Stimulated activated memory B cell treated with anti-CD40 and anti-IgM and Interleukin-4, amounts not matched to agents 10 μg/mL and 1 μg/mL and 100 μg/mL, for 72 hours (primary cell): ENCODE measurements around the gene ZNF33A.
"Not testable (repeated sequence)": the region's sequence is repeated elsewhere in the genome, so short reads cannot be mapped to it uniquely, and the experiment has no call there.

Source experiments
- ATAC-seq: fragments of 150-1000 bp; cut with Tn5 transposase; 2 replicates; pipeline ENCODE4 v1.10.0; 2021
- H3K27ac Mint-ChIP-seq: one replicate; pipeline ENCODE4 v1.8.0; 2022; ENCODE audit warnings: mild to moderate bottlenecking, mixed read lengths
- H3K27me3 Mint-ChIP-seq: one replicate; pipeline ENCODE4 v1.8.0; 2022; ENCODE audit warnings: mixed read lengths
- H3K36me3 Mint-ChIP-seq: one replicate; pipeline ENCODE4 v1.8.0; 2022; ENCODE audit warnings: mixed read lengths
- H3K4me1 Mint-ChIP-seq: one replicate; pipeline ENCODE4 v1.8.0; 2022; ENCODE audit warnings: mixed read lengths
- H3K4me3 Mint-ChIP-seq: one replicate; pipeline ENCODE4 v1.8.0; 2022; ENCODE audit warnings: mild to moderate bottlenecking, moderate library complexity, mixed read lengths
- H3K9me3 Mint-ChIP-seq: one replicate; pipeline ENCODE4 v1.8.0; 2022; ENCODE audit warnings: mixed read lengths

The ZNF33A gene

GRCh38 chr10:38019124-38019523 is 8.6 kb downstream of the ZNF33A start:
- H3K9me3 Mint-ChIP-seq, ATAC-seq, H3K4me3 Mint-ChIP-seq, H3K27me3 Mint-ChIP-seq: not testable (repeated sequence)
- peaks cover 91% of the 10 kb centered on the region for H3K36me3 Mint-ChIP-seq
- peaks cover 19% of the 10 kb centered on the region for H3K4me1 Mint-ChIP-seq
- peak overlapping the region; percentile 12 for H3K27ac Mint-ChIP-seq

DNA sequence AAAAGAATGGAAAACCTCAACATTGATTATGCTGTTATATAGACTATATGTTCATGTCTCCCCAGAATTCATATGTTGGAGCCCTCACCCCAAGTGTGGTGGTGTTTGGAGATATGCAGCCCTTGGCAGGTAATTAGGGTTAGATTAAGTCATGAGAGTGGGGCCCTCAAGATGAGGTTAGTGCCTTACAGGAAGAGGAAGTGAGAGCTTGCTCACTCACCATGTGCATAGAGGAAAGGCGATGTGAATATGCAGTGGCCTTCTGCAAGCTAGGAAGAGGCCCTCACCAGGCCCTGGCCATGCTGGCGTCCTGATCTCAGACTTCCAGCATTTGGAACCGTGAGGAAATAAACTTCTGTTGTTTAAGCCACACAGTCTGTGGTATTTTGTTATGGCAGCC is 14.8 kb downstream of the ZNF33A start:
- Mint-ChIP-seq H3K27me3 (no peaks in the 10 kb centered on the region), H3K27ac (peak overlapping the region; percentile 43), H3K9me3 (peaks cover 5% of the 10 kb centered on the region), H3K4me3 (no peak overlapping the region), H3K4me1 (peaks cover 31% of the 10 kb centered on the region), H3K36me3 (peaks cover 82% of the 10 kb centered on the region)
- peak; percentile 74 for ATAC-seq

DNA sequence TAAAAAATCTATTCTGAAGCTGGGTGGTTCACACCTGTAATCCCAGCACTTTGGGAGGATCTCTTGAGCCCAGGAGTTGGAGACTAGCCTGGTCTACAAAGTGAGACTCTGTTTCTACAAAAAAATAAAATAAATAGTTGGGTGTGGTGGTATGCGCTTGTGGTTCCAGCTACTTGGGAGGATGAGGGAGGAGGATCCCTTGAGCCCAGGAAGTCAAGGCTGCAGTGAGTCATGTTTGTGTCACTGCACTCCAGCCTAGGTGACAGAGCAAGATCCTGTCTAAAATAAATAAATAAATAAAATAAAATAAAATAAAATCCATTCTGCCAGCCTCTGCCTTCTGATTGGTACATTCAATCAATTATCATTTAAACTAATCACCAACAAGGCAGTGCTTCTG is 17.5 kb downstream of the ZNF33A start:
- Mint-ChIP-seq H3K9me3 (peaks cover 5% of the 10 kb centered on the region), H3K27me3 (no peaks in the 10 kb centered on the region), H3K4me1 (peaks cover 31% of the 10 kb centered on the region), H3K4me3 (no peak overlapping the region), H3K36me3 (peaks cover 79% of the 10 kb centered on the region), H3K27ac (no peak overlapping the region)
- no peak for ATAC-seq

DNA sequence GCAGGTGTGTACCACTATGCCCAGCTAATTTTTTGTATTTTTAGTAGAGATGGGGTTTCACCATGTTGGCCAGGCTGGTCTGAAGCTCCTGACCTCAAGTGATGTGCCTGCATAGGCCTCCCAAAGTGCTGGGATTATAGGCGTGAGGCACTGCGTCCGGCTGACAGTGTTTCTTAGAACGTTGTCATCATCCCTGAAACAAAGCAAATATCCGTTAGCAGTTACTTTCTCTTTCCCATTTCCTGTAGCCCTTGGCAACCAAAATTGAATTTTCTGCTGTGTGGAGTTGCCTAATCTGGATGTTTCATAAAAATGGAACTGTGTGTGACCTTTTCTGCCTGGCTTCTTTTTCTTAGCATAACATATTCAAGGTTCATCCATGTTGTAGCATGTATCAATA is 22.4 kb downstream of the ZNF33A start:
- peaks cover 74% of the 10 kb centered on the region for H3K36me3 Mint-ChIP-seq
- H3K27ac Mint-ChIP-seq, result no peak overlapping the region
- no peak overlapping the region for H3K4me3 Mint-ChIP-seq
- H3K27me3 Mint-ChIP-seq, result no peaks in the 10 kb centered on the region
- no peak for ATAC-seq
- no peaks in the 10 kb centered on the region for H3K9me3 Mint-ChIP-seq
- peaks cover 12% of the 10 kb centered on the region for H3K4me1 Mint-ChIP-seq

DNA sequence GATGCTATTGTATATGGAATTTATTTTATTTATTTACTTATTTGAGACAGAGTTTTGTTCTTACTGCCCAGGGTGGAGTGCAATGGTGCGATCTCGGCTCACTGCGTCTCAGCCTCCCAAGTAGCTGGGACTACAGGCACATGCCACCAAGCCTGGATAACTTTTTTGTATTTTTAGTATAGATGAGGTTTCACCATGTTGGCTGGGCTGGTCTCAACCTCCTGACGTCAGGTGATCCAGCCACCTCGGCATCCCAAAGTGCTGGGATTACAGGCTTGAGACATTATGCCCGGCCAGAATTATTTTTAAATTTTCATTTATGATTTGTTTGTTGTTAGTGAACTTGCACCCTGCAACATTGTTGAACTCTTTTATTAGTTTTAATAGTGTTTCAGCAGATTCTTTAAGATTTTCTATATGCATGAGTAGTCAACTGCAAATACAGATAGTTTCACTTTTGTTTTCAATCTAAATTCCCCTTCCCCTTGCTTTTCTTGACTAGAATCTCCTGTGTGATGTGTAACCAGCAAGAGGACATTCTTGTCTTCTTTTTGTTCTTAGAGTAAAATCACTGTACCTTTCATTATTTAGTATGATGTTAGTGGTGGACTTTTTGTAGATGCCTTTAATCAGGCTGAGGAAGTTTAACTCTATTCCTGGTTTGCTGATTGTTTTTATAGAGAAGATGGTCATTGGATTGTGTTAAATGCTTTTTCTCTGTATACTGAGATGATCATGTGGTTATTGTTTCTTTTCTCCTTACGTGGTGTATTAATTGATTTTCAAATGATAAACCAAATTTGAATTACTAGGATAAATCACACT is 27.8 kb downstream of the ZNF33A start:
- peak overlapping the region; percentile 87 for H3K4me3 Mint-ChIP-seq
- peaks cover 52% of the 10 kb centered on the region for H3K36me3 Mint-ChIP-seq
- H3K9me3 Mint-ChIP-seq, result no peaks in the 10 kb centered on the region
- H3K27ac Mint-ChIP-seq, result peak overlapping the region; percentile 98
- peaks cover 40% of the 10 kb centered on the region for H3K4me1 Mint-ChIP-seq
- H3K27me3 Mint-ChIP-seq, result no peaks in the 10 kb centered on the region
- ATAC-seq, result peak; percentile 87

DNA sequence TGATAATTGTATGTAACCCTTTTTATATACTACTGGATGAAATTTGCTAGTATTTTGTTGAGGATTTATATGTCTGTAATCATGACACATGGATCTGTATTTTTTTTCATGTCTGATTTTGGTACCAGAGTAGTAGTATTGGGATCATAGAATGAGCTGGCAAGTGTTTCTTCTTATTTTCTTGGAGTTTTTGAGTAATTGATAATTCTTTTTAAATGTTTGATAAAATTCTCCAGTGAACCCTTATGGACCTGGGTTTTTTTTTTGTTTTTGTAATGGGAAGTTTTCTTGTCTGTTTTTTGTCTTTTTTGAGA is 28.4 kb downstream of the ZNF33A start:
- H3K4me3 Mint-ChIP-seq, result peak overlapping the region; percentile 87
- H3K27ac Mint-ChIP-seq, result peak overlapping the region; percentile 98
- H3K27me3 Mint-ChIP-seq, result no peaks in the 10 kb centered on the region
- peaks cover 58% of the 10 kb centered on the region for H3K36me3 Mint-ChIP-seq
- H3K9me3 Mint-ChIP-seq, result no peaks in the 10 kb centered on the region
- H3K4me1 Mint-ChIP-seq, result peaks cover 44% of the 10 kb centered on the region
- no peak for ATAC-seq

DNA sequence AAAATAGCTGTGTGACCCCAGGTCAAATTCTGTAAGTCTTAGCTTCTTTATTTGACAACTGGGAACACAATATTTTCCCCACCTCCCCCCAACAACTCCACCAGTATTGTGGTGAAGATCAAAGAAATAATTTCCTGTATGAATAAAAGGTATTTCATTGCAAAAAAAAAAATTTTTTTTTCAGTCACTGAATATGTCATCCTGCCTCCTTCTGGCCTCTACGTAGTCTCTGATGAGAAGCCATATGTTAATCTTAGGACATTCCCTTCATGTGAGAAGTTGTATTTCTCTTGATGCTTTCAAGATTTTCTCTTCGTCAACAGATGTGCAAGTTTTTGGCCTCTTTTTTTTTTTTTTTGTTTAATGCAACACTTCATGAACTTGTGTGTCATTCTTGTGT is 33.0 kb downstream of the ZNF33A start:
- Mint-ChIP-seq H3K27ac (no peak overlapping the region), H3K9me3 (peaks cover 3% of the 10 kb centered on the region), H3K4me1 (peaks cover 32% of the 10 kb centered on the region), H3K36me3 (peaks cover 73% of the 10 kb centered on the region), H3K4me3 (no peak overlapping the region), H3K27me3 (no peaks in the 10 kb centered on the region)
- no peak for ATAC-seq

DNA sequence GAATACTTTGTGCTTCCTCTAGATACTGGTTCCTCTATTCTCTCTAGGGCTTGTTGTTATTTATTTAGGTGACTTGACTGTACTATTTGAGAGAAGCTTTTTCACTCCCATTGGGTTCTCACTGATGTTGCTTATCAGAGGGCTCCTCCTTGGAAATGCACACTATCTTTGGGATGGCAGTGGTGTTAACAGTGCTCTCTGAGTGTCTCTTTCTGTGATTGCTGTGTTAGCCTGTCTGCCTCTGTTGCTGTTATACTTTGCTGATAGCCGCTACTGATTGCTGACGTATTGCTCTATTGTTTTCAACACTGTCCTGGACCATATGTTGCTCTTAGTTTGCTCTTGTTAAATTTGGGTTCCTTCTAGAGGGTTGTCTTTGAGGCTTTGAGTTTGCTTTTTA is 34.7 kb downstream of the ZNF33A start:
- Mint-ChIP-seq H3K9me3 (peaks cover 9% of the 10 kb centered on the region), H3K27me3 (no peaks in the 10 kb centered on the region), H3K4me1 (peaks cover 16% of the 10 kb centered on the region), H3K4me3 (no peak overlapping the region), H3K27ac (no peak overlapping the region), H3K36me3 (peaks cover 80% of the 10 kb centered on the region)
- ATAC-seq, result no peak

- peaks cover 8% of the 10 kb centered on the region for H3K4me1 Mint-ChIP-seq
- H3K9me3 Mint-ChIP-seq, result peaks cover 9% of the 10 kb centered on the region
- H3K36me3 Mint-ChIP-seq, result peaks cover 79% of the 10 kb centered on the region
- no peak overlapping the region for H3K27ac Mint-ChIP-seq
- no peak for ATAC-seq
- no peak overlapping the region for H3K4me3 Mint-ChIP-seq
- H3K27me3 Mint-ChIP-seq, result no peaks in the 10 kb centered on the region
Measured at GRCh38 chr10:38047666-38048065, 37.2 kb downstream of the ZNF33A start.

DNA sequence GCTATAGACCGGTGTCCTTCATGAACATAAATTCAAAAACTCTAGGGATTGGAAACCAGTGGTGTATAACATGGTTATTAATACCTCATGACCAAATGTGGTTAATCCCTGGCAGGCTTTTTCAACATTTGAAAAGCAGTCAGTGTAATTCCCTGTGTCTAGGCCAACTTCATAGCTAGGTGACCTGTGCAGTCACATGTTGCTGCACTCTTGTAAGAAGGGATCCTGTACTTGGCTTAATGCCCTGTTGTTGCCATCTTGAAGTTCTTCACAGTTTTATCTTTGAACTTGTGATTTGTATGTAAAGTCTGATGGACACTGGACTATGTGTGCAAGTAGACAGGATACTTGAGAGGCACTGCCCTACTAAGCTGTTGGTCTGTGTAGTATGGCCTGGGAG is 39.7 kb downstream of the ZNF33A start:
- peaks cover 87% of the 10 kb centered on the region for H3K36me3 Mint-ChIP-seq
- no peak overlapping the region for H3K27ac Mint-ChIP-seq
- ATAC-seq, result no peak
- H3K4me3 Mint-ChIP-seq, result no peak overlapping the region
- H3K9me3 Mint-ChIP-seq, result peaks cover 27% of the 10 kb centered on the region
- H3K4me1 Mint-ChIP-seq, result no peaks in the 10 kb centered on the region
- no peaks in the 10 kb centered on the region for H3K27me3 Mint-ChIP-seq

- Mint-ChIP-seq H3K4me3 (no peak overlapping the region), H3K36me3 (peaks cover 90% of the 10 kb centered on the region), H3K27me3 (no peaks in the 10 kb centered on the region), H3K27ac (no peak overlapping the region), H3K9me3 (peaks cover 33% of the 10 kb centered on the region), H3K4me1 (no peaks in the 10 kb centered on the region)
- no peak for ATAC-seq
Measured at GRCh38 chr10:38054361-38054797, 43.9 kb downstream of the ZNF33A start.

GRCh38 chr10:38055274-38055894 is 44.9 kb downstream of the ZNF33A start:
- peaks cover 37% of the 10 kb centered on the region for H3K9me3 Mint-ChIP-seq
- not testable (repeated sequence) for H3K4me1 Mint-ChIP-seq, H3K4me3 Mint-ChIP-seq, ATAC-seq, H3K27me3 Mint-ChIP-seq, H3K27ac Mint-ChIP-seq
- H3K36me3 Mint-ChIP-seq, result peaks cover 90% of the 10 kb centered on the region

GRCh38 chr10:38069663-38070062 is 59.2 kb downstream of the ZNF33A start:
- not testable (repeated sequence) for H3K4me3 Mint-ChIP-seq, H3K27me3 Mint-ChIP-seq, H3K36me3 Mint-ChIP-seq, H3K27ac Mint-ChIP-seq, ATAC-seq, H3K9me3 Mint-ChIP-seq, H3K4me1 Mint-ChIP-seq

DNA sequence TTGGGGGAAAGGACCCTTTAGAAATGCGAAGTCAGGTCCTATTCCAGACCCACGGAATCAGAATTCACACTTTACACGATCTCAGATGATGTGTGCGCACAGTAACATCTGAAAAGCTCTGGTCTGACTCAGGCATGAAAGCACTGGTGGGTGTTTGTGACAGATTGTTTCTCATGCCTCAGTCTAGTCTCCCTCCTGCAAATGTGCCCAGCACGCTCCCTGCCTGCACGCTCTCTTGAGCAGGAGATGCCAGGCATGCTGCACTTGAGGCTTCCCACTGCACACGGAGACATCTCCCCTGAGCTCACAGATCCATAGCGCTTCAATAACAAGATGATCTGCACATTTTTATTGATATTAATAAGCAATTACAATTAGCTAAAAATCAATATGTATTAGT is 60.0 kb downstream of the ZNF33A start:
- peaks cover 7% of the 10 kb centered on the region for H3K36me3 Mint-ChIP-seq

GRCh38 chr10:38072552-38072951 is 62.1 kb downstream of the ZNF33A start:
- H3K27me3 Mint-ChIP-seq, result no peaks in the 10 kb centered on the region
- no peak overlapping the region for H3K27ac Mint-ChIP-seq
- H3K36me3 Mint-ChIP-seq, result peaks cover 22% of the 10 kb centered on the region
- H3K9me3 Mint-ChIP-seq, result peaks cover 16% of the 10 kb centered on the region
- ATAC-seq, result no peak
- H3K4me3 Mint-ChIP-seq, result no peak overlapping the region
- peaks cover 6% of the 10 kb centered on the region for H3K4me1 Mint-ChIP-seq

More for the DNA sequence above, 60.0 kb downstream of the ZNF33A start:
- H3K4me1 Mint-ChIP-seq, result peaks cover 6% of the 10 kb centered on the region
- peaks cover 11% of the 10 kb centered on the region for H3K9me3 Mint-ChIP-seq
- H3K27ac Mint-ChIP-seq, result no peak overlapping the region
- no peaks in the 10 kb centered on the region for H3K27me3 Mint-ChIP-seq
- ATAC-seq, result no peak
- H3K4me3 Mint-ChIP-seq, result no peak overlapping the region

GRCh38 chr10:38076687-38077086 is 66.2 kb downstream of the ZNF33A start:
- Mint-ChIP-seq H3K9me3 (peaks cover 18% of the 10 kb centered on the region), H3K4me1 (no peaks in the 10 kb centered on the region), H3K27me3 (peaks cover 7% of the 10 kb centered on the region), H3K4me3 (no peak overlapping the region), H3K27ac (no peak overlapping the region), H3K36me3 (peaks cover 22% of the 10 kb centered on the region)
- no peak for ATAC-seq
